Coronary artery (tissue), 2 donors: ENCODE measurements around the gene OR9A2.

Source experiments
- DNase-seq: peaks from one replicate; pipeline ENCODE4 v3.0.0-alpha.2; 2017; ENCODE audit warnings: low spot score
- H3K27ac ChIP-seq, 2 donors: fragments of 200-600 bp; sonication (generic); one replicate each; pipeline ENCODE4 v1.5.1; 2016 to 2019
- H3K4me3 ChIP-seq: fragments of 200-600 bp; sonication (generic); 2 replicates; pipeline ENCODE4 v1.5.1; 2016; ENCODE audit warnings: mild to moderate bottlenecking, moderate library complexity
- CTCF ChIP-seq: fragments of 200-600 bp; sonication (generic); IDR thresholded peaks from one replicate; pipeline ENCODE4 v1.5.1; 2019; ENCODE audit warnings: antibody characterized with exemption

The OR9A2 gene

DNA sequence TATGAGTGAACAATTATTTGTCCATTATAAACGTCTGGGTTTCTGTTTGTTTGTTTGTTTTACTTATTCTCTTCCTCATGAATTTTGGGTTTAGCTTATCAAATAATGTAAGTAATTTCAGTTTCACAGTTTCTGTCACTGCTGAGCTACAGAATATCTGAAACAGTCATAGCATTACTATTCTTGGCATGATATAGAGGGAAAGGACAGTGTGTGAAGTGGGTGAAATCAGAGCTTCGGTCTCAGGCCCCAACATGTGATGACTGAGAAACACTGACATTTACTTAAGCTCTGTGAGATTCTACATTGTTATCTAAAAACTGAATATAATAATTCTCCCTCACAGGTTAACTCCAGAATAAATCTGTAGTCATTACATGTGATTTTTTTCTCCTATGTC, 16.5 kb upstream of the OR9A2 start:
- no peak for DNase-seq
- no peak for TF ChIP-seq CTCF
- no peak overlapping the region for H3K27ac ChIP-seq
- no peak overlapping the region for H3K4me3 ChIP-seq

DNA sequence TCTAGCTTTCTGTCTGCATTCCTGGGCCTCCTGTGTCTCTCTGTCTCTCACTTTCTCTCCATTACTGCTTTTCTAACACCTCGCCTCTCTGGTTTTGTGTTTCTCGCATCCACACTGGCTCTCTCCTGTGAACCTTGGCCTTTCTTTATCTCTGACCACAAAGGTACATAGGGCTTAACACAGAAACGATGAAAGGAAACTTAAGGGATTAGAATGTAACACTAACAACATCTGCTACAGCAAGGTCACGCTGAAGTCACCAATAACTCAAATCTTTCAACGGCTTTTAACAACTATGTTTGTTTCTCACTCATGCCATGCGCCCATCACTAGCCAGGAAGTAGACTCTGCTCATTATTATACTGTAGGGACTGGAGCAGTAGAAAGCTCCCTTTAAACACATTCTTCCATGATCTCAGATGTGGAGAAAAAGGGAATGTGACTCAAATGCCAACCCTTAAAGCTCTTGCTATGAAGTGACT, 15.9 kb upstream of the OR9A2 start:
- no peak for TF ChIP-seq CTCF
- H3K4me3 ChIP-seq = no peak overlapping the region
- no peak for DNase-seq
- no peak overlapping the region for H3K27ac ChIP-seq

DNA sequence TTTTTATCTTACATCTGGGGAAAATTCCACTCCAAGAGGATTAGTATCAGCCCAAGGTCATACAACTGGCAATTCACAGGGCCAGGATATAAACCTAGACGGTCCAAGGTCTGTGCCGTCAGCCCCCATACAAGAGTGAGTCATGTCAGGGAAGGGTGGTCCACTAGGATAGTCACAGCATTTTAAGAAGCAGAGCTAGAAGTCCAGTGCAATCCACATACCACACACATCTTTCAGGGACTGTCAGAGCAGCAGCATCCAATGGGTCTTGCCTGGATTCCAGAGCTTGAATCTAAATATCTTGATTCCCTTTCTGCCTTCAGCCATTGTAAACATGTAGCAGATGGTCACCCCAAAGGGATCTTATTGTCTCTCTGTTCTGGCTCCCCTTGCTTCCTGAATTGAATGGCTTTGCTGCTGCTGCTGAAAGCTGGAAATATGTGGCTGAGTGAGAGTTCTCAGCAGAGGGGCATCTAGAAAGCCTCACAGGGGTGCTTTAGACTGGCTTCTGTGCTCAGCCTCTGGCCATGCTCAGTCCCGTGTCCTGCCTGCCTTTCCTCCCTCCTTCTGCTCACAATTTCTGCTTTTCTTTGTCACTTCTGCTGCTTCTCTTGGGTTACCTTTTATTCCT, 15.3 kb upstream of the OR9A2 start:
- Histone ChIP-seq H3K27ac (no peak overlapping the region), H3K4me3 (no peak overlapping the region)
- DNase-seq = no peak
- TF ChIP-seq CTCF = no peak

GRCh38 chr7:143041346-143041745, 14.4 kb upstream of the OR9A2 start:
- TF ChIP-seq CTCF = no peak
- no peak for DNase-seq
- H3K4me3 ChIP-seq = no peak overlapping the region
- no peak overlapping the region for H3K27ac ChIP-seq

DNA sequence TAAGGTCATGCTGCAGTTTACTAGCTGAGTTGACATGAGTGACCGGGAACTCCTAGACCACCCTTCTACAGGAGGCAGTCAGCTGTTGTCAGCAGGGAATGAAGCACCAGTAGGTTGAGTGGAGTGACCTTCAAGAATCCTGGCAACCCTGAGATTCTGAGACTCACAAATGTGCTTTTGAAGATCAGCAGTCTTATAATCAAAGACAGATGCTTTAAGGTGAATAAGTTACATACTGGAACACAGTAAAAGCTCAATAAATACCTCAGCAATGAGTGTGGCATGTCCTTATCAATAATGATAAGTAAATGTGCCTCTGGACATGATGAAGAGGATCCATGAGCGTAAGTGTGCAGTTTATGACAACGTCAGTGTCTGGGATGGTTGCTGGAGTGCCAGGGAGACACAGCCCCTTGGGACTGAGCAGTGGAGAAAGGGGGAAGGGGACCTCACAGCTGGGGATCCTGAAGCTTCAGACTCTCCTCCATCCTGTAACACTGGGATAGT, 13.3 kb upstream of the OR9A2 start:
- Histone ChIP-seq H3K4me3 (no peak overlapping the region), H3K27ac (no peak overlapping the region)
- no peak for DNase-seq
- no peak for TF ChIP-seq CTCF

DNA sequence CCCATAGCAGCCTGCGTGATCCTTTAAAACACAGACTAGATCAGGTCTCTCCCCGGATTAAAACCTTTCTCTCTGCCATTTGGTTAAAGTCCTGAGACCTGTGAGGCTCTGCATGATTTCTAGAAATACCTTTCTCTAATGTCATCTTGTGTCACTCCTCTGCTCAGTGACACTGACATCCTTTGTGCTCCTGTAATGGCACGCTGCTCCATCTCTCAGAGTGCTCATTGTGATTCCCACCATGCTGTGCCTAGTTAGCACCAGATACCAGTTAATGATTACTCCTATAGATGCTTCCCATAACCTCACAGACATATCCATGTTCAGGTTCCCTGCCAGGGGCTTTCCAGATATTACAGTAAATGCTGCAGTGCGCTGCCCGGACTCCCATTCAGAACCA, 11.7 kb upstream of the OR9A2 start:
- H3K4me3 ChIP-seq = no peak overlapping the region
- H3K27ac ChIP-seq = no peak overlapping the region
- no peak for DNase-seq
- TF ChIP-seq CTCF = no peak

GRCh38 chr7:143027683-143028082, 751 bp upstream of the OR9A2 start:
- TF ChIP-seq CTCF = no peak
- no peak for DNase-seq
- H3K4me3 ChIP-seq = no peak overlapping the region
- H3K27ac ChIP-seq = no peak overlapping the region
